ENCODE measurements around the gene PLXDC2. TPM values are rescaled to one million over a fixed set of nuclear protein-coding genes. Genes with fewer than 3 reads are reported as not detected.
A peak's percentile ranks its signal among the peaks of the same experiment; 100 is the strongest.

Gene PLXDC2
- total RNA-seq, 1 experiment from 2014 or later: 38.7 TPM

- Histone ChIP-seq H3K79me2 (ENCODE audit: insufficient read depth, low read length) (no peaks in the 10 kb centered on the region; the same call in 1 of the 2 replicates), H2AK5ac (ENCODE audit: insufficient read length, low read length) (no peak overlapping the region), H2BK120ac (ENCODE audit: low read depth, low read length, poor library complexity, severe bottlenecking) (no peak overlapping the region), H4K91ac (ENCODE audit: insufficient read length, low read depth, low read length) (no peak overlapping the region), H2BK20ac (ENCODE audit: low read depth, low read length, poor library complexity, severe bottlenecking) (no peak overlapping the region), H3K4me1 (ENCODE audit: insufficient read depth, low read length) (no peaks in the 10 kb centered on the region), H3K56ac (ENCODE audit: insufficient read length, low read depth, low read length) (no peak overlapping the region), H3K27ac (ENCODE audit: insufficient read length, low read depth, low read length) (no peak overlapping the region), H4K5ac (ENCODE audit: insufficient read length, low read depth, low read length) (no peak overlapping the region), H3K14ac (ENCODE audit: insufficient read depth, low read length) (no peak overlapping the region), H3K4me2 (ENCODE audit: insufficient read depth, insufficient read length, low read length) (no peak overlapping the region), H3K18ac (ENCODE audit: insufficient read length, low read depth, low read length) (no peak overlapping the region), H2AFZ (ENCODE audit: low read length) (no peak overlapping the region), H4K8ac (replicated peaks; ENCODE audit: insufficient read length, low read depth, low read length) (no peak overlapping the region), H2BK12ac (ENCODE audit: insufficient read length, low read depth, low read length) (no peak overlapping the region), H3K23me2 (ENCODE audit: insufficient read length, low read depth, low read length, poor library complexity, severe bottlenecking) (no peaks in the 10 kb centered on the region), H3K4ac (ENCODE audit: low read depth, low read length) (no peak overlapping the region), H4K20me1 (ENCODE audit: control insufficient read depth, insufficient read depth, insufficient read length) (no peaks in the 10 kb centered on the region), H3K23ac (ENCODE audit: insufficient read length, low read depth, low read length) (no peak overlapping the region), H3T11ph (ENCODE audit: low read length) (no peak overlapping the region), H3K9ac (ENCODE audit: extremely low read depth, insufficient read length, low read length) (no peak overlapping the region), H3K27me3 (ENCODE audit: insufficient read depth, low read length) (no peaks in the 10 kb centered on the region), H3K9me3 (ENCODE audit: control insufficient read depth, low read depth, low read length) (no peaks in the 10 kb centered on the region), H2BK15ac (ENCODE audit: low read depth, low read length) (no peak overlapping the region), H2BK5ac (ENCODE audit: insufficient read length, low read length) (no peak overlapping the region), H3K79me1 (ENCODE audit: insufficient read depth, low read depth, low read length, poor library complexity, severe bottlenecking) (peaks cover 2% of the 10 kb centered on the region)
- WGBS (ENCODE audit: extremely low coverage, insufficient read length, low lambda C conversion rate): no CpG with 5 or more reads among the region's 4 CpGs
- Mint-ChIP-seq H3K4me3 (no peak overlapping the region), H3K36me3 (ENCODE audit: insufficient read depth in 1 of 3, low read depth in 3 of 3) (peaks cover 0 to 2% (median 1%) of the 10 kb centered on the region in 3 experiments; a peak in 4 of 7 replicates), H3K27ac (peak overlapping the region in 1 of 3 experiments; percentile 45; a peak in 1 of 7 replicates), H3K4me1 (peaks cover 11 to 15% of the 10 kb centered on the region in 2 experiments), H3K9me3 (no peaks in the 10 kb centered on the region), H3K27me3 (ENCODE audit: low read depth) (no peaks in the 10 kb centered on the region)
- DNase-seq: no peak
- TF ChIP-seq, protein P1, sequence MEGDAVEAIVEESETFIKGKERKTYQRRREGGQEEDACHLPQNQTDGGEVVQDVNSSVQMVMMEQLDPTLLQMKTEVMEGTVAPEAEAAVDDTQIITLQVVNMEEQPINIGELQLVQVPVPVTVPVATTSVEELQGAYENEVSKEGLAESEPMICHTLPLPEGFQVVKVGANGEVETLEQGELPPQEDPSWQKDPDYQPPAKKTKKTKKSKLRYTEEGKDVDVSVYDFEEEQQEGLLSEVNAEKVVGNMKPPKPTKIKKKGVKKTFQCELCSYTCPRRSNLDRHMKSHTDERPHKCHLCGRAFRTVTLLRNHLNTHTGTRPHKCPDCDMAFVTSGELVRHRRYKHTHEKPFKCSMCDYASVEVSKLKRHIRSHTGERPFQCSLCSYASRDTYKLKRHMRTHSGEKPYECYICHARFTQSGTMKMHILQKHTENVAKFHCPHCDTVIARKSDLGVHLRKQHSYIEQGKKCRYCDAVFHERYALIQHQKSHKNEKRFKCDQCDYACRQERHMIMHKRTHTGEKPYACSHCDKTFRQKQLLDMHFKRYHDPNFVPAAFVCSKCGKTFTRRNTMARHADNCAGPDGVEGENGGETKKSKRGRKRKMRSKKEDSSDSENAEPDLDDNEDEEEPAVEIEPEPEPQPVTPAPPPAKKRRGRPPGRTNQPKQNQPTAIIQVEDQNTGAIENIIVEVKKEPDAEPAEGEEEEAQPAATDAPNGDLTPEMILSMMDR (conservative IDR thresholded peaks at IDR 0.05): no peak
Observed at GRCh38 chr10:19931894-19932590, 115.8 kb downstream of the PLXDC2 start.

All from H9 (cell line).